Heart left ventricle (tissue), 16 donors: ENCODE results near the gene SERF2. TPM values are rescaled to one million over a fixed set of nuclear protein-coding genes. Genes with fewer than 3 reads are reported as not detected.
A peak's percentile ranks its signal among the peaks of the same experiment; 100 is the strongest.
"Not testable (repeated sequence)": the region's sequence is repeated elsewhere in the genome, so short reads cannot be mapped to it uniquely, and the experiment has no call there.

ENCODE experiments used
- ATAC-seq, 4 donors: fragments of 200-7000 bp; cut with Tn5 transposase; one replicate each; pipeline ENCODE4 v1.9.1; 2020 to 2022; ENCODE audit warnings: moderate library complexity in 4 of 4, mild to moderate bottlenecking in 3 of 4, moderate number of reproducible peaks in 1 of 4
- DNase-seq, 5 donors: peaks; one replicate each; pipeline ENCODE4 v3.0.0-alpha.2; 2020
- H3K27ac ChIP-seq, 12 donors: fragments of 200-600 bp; sonication (generic) in 4 of 12; one replicate each; pipeline versions ENCODE4 v1.5.0 to v1.8.0; 2016 to 2022; ENCODE audit warnings: mild to moderate bottlenecking in 2 of 12
- H3K27me3 ChIP-seq, 9 donors: fragments of 200-600 bp; sonication (generic) in 2 of 9; one replicate each; pipeline versions ENCODE4 v1.5.1 to v1.8.0; 2016 to 2022; ENCODE audit warnings: mild to moderate bottlenecking in 3 of 9
- H3K36me3 ChIP-seq, 9 donors: fragments of 200-600 bp; sonication (generic) in 2 of 9; one replicate each; pipeline versions ENCODE4 v1.5.0 to v1.8.0; 2018 to 2022; ENCODE audit warnings: mild to moderate bottlenecking in 2 of 9
- H3K4me1 ChIP-seq, 12 donors: fragments of 200-600 bp; sonication (generic) in 4 of 12; one replicate each; pipeline versions ENCODE4 v1.5.0 to v1.8.0; 2016 to 2022; ENCODE audit warnings: mild to moderate bottlenecking in 3 of 12
- H3K4me3 ChIP-seq, 12 donors: fragments of 200-600 bp; sonication (generic) in 4 of 12; one replicate each; pipeline versions ENCODE4 v1.5.0 to v1.8.0; 2017 to 2022; ENCODE audit warnings: mild to moderate bottlenecking in 9 of 12, moderate library complexity in 4 of 12
- H3K9me3 ChIP-seq, 12 donors: fragments of 200-600 bp; sonication (generic) in 4 of 12; one replicate each; pipeline versions ENCODE4 v1.5.0 to v1.8.0; 2016 to 2022; ENCODE audit warnings: mild to moderate bottlenecking in 1 of 12
- CTCF ChIP-seq, 12 donors: fragments of 200-600 bp; sonication (generic) in 4 of 12; IDR thresholded peaks; one replicate each; pipeline versions ENCODE4 v1.5.0 to v1.8.0; 2018 to 2022; ENCODE audit warnings: antibody characterized with exemption in 12 of 12, mild to moderate bottlenecking in 5 of 12
- POLR2A ChIP-seq, 2 donors: fragments of 450-650 bp; IDR thresholded peaks; one replicate each; pipeline ENCODE4 v1.6.1; 2017; ENCODE audit warnings: antibody characterized with exemption in 2 of 2, mild to moderate bottlenecking in 2 of 2, moderate library complexity in 2 of 2
- WGBS, 4 donors: extraction: QIAGEN DNeasy Blood & Tissue Kit in 2 of 4; methylation state at CpG; one replicate each; pipeline versions ENCODE4 v1.1.5 to v1.1.7; 2013 to 2018; 5-methylcytosine and 5-hydroxymethylcytosine counted together
- intact Hi-C, 10 donors: fragments of 100-400 bp; cut with DNase I; formaldehyde crosslinking; loops; one replicate each; pipeline versions ENCODE4 v1.11.1 to v1.14.2; 2022
- polyA plus RNA-seq, 2 donors: library from polyadenylated mRNA; stranded (reverse); fragments of 200-250 nt; gene quantifications; one replicate each; pipeline ENCODE4 v1.2.3, GENCODE V29; 2013
- total RNA-seq, 9 donors: library from RNA; depleted of rRNA in 2 of 9; stranded (reverse); fragments of >200 nt in 2 of 9; fragmentation: NEBNext Ultra II Directional in 3 of 9; extraction: Animal tissue kit (Norgen Biotek cat#: 25700) in 3 of 9; gene quantifications; one replicate each; pipeline versions ENCODE4 v1.1.0 to v1.2.4, GENCODE V29; 2016 to 2023
- donor health status: ischemic (EF 13 %, LVEDD 7.1; RV severe dilation, severe dysfunction).
- donor health status: healthy with polysubstance abuse.
- donor health status: DM: no; HTN: yes; CAD: no.
- donor health status: DM: no; HTN: no; CAD: no.
- donor health status: ischemic (EF 25% LVEDD 6.9; RV normal size, moderate dysfunction).
- donor health status: ischemic (EF 25% LVEDD 5.7; RV mildly dilated, moderate dysfunction).
- donor health status: healthy.
- donor health status: DM: yes; HTN: yes; CAD: no.
- donor health status: ischemic (EF 35%, LVEDD 5.7; RV mildly dilated, moderate dysfunction).
- donor health status: nonischemic (EF 11% LVEDD 7.7; RV severe dilation, severe dysfunction).
- donor health status: DM: yes; HTN: yes; CAD: no.
- donor health status: PGD.
- donor health status: ischemic (EF 29% LVEDD 5.4; RV normal size, mild dysfunction).
- donor health status: nonischemic (EF 23%, LVEDD 6.1; RV moderate dilation, normal function).

Gene SERF2
- total and polyA plus RNA-seq, 11 donors: 705 to 4,156 (median 955) TPM

GRCh38 chr15:43799945-43800285 is 7.8 kb downstream of the SERF2 start, which contains the start of gene SERINC4:
SERINC4 (minus strand) TSS chr15:43800220; CDS start chr15:43799986, 234 bp downstream.
- Histone ChIP-seq H3K4me1 (peaks cover 4 to 56% (median 38%) of the 10 kb centered on the region in 12 donors), H3K9me3 (no peaks in the 10 kb centered on the region), H3K4me3 (peak within 1 kb of the TSS; percentile 64 to 94 (median 82)), H3K27me3 (no peaks in the 10 kb centered on the region), H3K36me3 (peaks cover 0 to 86% (median 76%) of the 10 kb centered on the region in 9 donors), H3K27ac (peak within 1 kb of the TSS; percentile 76 to 95 (median 90))
- ATAC-seq: peak in 3 of 4 donors; percentile 1 to 11 (median 3)
- TF ChIP-seq CTCF (IDR thresholded peaks at IDR 0.05) (no peak), POLR2A (IDR thresholded peaks at IDR 0.05) (no peak)
- no peak for DNase-seq
- intact Hi-C loops: loop anchor here in 2 of 10 donors (2.0 kb wide), 1 partner anchor 25 kb away; the partner anchor contains the start of gene MFAP1 (in 2 of the 2)
- 94 to 97% (median 95%) methylated on average over 8 of the region's 8 CpGs for WGBS, 4 donors

GRCh38 chr15:43800286-43801141 is 8.4 kb downstream of the SERF2 start, which contains the start of gene HYPK:
HYPK (plus strand) TSS chr15:43800599; CDS start chr15:43800623, 24 bp downstream.
- WGBS, 4 donors: 8 to 9% (median 8%) methylated on average over 41 to 44 of the region's 44 CpGs
- TF ChIP-seq POLR2A (IDR thresholded peaks at IDR 0.05) (peak in 1 of 2 donors; percentile 52), CTCF (IDR thresholded peaks at IDR 0.05) (no peak)
- Histone ChIP-seq H3K27ac (peak within 1 kb of the TSS; percentile 76 to 95 (median 90)), H3K9me3 (no peaks in the 10 kb centered on the region), H3K27me3 (no peaks in the 10 kb centered on the region), H3K36me3 (peaks cover 0 to 86% (median 76%) of the 10 kb centered on the region in 9 donors), H3K4me3 (peak within 1 kb of the TSS; percentile 64 to 94 (median 82)), H3K4me1 (peaks cover under 1 to 50% (median 32%) of the 10 kb centered on the region in 12 donors)
- DNase-seq (peak; percentile 94 to 96 (median 95)), ATAC-seq (peak; percentile 90 to 97 (median 92))
- intact Hi-C loops: loop anchor here in 2 of 10 donors (2.0 kb wide), 1 partner anchor 24 kb away; the partner anchor contains the start of gene MFAP1 (in 2 of the 2)

GRCh38 chr15:43802676-43803075 is 10.6 kb downstream of the SERF2 start:
- intact Hi-C loops, DNase-seq: not testable (repeated sequence)
- 96 to 97% (median 97%) methylated on average over 7 of the region's 7 CpGs for WGBS, 4 donors

GRCh38 chr15:43808435-43808950 is 16.4 kb downstream of the SERF2 start:
- peaks cover 0 to 13% (median 0%) of the 10 kb centered on the region in 12 donors for H3K4me1 ChIP-seq
- H3K27me3 ChIP-seq: no peaks in the 10 kb centered on the region
- no peak overlapping the region for H3K4me3 ChIP-seq
- WGBS, 4 donors: 95 to 97% (median 95%) methylated on average over 5 of the region's 5 CpGs
- peak overlapping the region in 1 of 12 donors; percentile 48 for H3K27ac ChIP-seq
- TF ChIP-seq CTCF (IDR thresholded peaks at IDR 0.05) (no peak), POLR2A (IDR thresholded peaks at IDR 0.05) (no peak)
- peaks cover 6 to 100% (median 100%) of the 10 kb centered on the region in 9 donors for H3K36me3 ChIP-seq
- no peak for ATAC-seq
- intact Hi-C loops: no loop called here
- no peaks in the 10 kb centered on the region for H3K9me3 ChIP-seq
- DNase-seq: no peak

More at GRCh38 chr15:43802676-43803075, 10.6 kb downstream of the SERF2 start:
- not testable (repeated sequence) for H3K9me3 ChIP-seq, H3K27ac ChIP-seq, H3K27me3 ChIP-seq, H3K4me3 ChIP-seq, ATAC-seq
- peaks cover 0 to 33% (median 17%) of the 10 kb centered on the region in 12 donors for H3K4me1 ChIP-seq
- H3K36me3 ChIP-seq: peaks cover 0 to 86% (median 80%) of the 10 kb centered on the region in 9 donors
